ENCODE results near the gene ZNF474. TPM values are rescaled to one million over a fixed set of nuclear protein-coding genes. Genes with fewer than 3 reads are reported as not detected.

The ZNF474 gene
- total and polyA plus RNA-seq, 2 of the 4 experiments (the other 2 are of a cell fraction) = 0.24 to 0.54 TPM

GRCh38 chr5:122093415-122094180, 35.7 kb upstream of the ZNF474 start:
- BruUV-seq (replicated peaks) = TSS peak; percentile 65
- dilution Hi-C loops (cut with HindIII; ENCODE audit: low sequenced_read_pairs, unreplicated experiment) (no loop called here), in situ Hi-C loops (cut with MboI; ENCODE audit: low sequenced_read_pairs) (loop anchor here (5.0 kb wide), 1 partner anchor 64 kb away; no protein-coding TSS in a partner anchor), intact Hi-C loops (cut with micrococcal nuclease) (loop anchor here (2.0 kb wide), 2 partner anchors 15 to 63 kb away; partner anchors contain the start of gene LOX)
- Histone ChIP-seq H2AK9ac (replicated peaks; ENCODE audit: low read depth, low read length, poor library complexity) (no peak overlapping the region), H3K9me3 (ENCODE audit: control insufficient read depth, insufficient read depth, low read length) (no peaks in the 10 kb centered on the region), H3K4ac (ENCODE audit: low read depth, low read length) (peak overlapping the region; percentile 95; the same call in 1 of the 2 replicates), H3K56ac (ENCODE audit: extremely low read depth, insufficient read depth, low read length) (peak overlapping the region; percentile 48; the same call in 1 of the 2 replicates), H3K4me3 (ENCODE audit: insufficient read depth, low read depth, low read length) (peak overlapping the region; percentile 8; the same call in 1 of the 2 replicates), H3K23ac (ENCODE audit: low read depth, low read length) (peak overlapping the region; percentile 97; the same call in 1 of the 2 replicates), H3K4me2 (ENCODE audit: low read depth, low read length) (peak overlapping the region; percentile 57), H3K4me1 (ENCODE audit: control insufficient read depth, insufficient read depth, low read length) (peaks cover 18% of the 10 kb centered on the region), H3K14ac (replicated peaks; ENCODE audit: low read depth, low read length) (peak overlapping the region; percentile 91), H3K27ac (ENCODE audit: insufficient read depth, low read length) (peak overlapping the region; percentile 93; the same call in 1 of the 2 replicates), H3K18ac (ENCODE audit: low read depth, low read length) (peak overlapping the region; percentile 98), H2AK5ac (ENCODE audit: low read depth, low read length) (peak overlapping the region; percentile 27; the same call in 1 of the 2 replicates), H3K27me3 (ENCODE audit: control insufficient read depth, insufficient read depth, low read length) (no peaks in the 10 kb centered on the region), H2BK15ac (ENCODE audit: low read depth, low read length) (peak overlapping the region; percentile 71; the same call in 1 of the 3 replicates), H4K91ac (ENCODE audit: insufficient read depth, low read depth, low read length) (peak overlapping the region; percentile 79; the same call in 1 of the 2 replicates), H4K8ac (ENCODE audit: low read depth in 2 of 2, low read length in 2 of 2) (peak overlapping the region; percentile 48 to 88), H2BK20ac (ENCODE audit: low read depth, low read length) (peak overlapping the region; percentile 94), H3K9ac (ENCODE audit: low read depth, low read length) (peak overlapping the region; percentile 65), H3K9me1 (ENCODE audit: insufficient read depth, low read length) (peaks cover 7% of the 10 kb centered on the region), H2BK120ac (ENCODE audit: low read depth, low read length) (peak overlapping the region; percentile 95), H4K20me1 (ENCODE audit: insufficient read depth, low read length) (no peaks in the 10 kb centered on the region), H4K5ac (ENCODE audit: low read depth, low read length) (peak overlapping the region; percentile 94; the same call in 1 of the 2 replicates), H2AFZ (replicated peaks; ENCODE audit: low read length, poor library complexity) (no peak overlapping the region), H3K79me1 (ENCODE audit: low read depth in 1 of 2, low read length in 2 of 2) (peaks cover 0 to 6% of the 10 kb centered on the region in 2 experiments; a peak in 1 of 4 replicates), H2BK5ac (ENCODE audit: low read depth, low read length, poor library complexity, severe bottlenecking) (peak overlapping the region; percentile 98), H3K36me3 (ENCODE audit: control insufficient read depth, insufficient read depth, low read length) (no peaks in the 10 kb centered on the region)
- TF ChIP-seq POLR2A (IDR thresholded peaks at IDR 0.05; ENCODE audit: low read depth, low read length) (no peak), USF2 (IDR thresholded peaks at IDR 0.05; ENCODE audit: low read depth, low read length) (peak; percentile 54; the same call in 1 of the 2 replicates), RAD21 (IDR thresholded peaks at IDR 0.05; ENCODE audit: low read length) (no peak), FOS (IDR thresholded peaks at IDR 0.05; ENCODE audit: low read depth, low read length) (no peak), BHLHE40 (IDR thresholded peaks at IDR 0.05; ENCODE audit: low read depth, low read length) (peak; percentile 65; the same call in 1 of the 2 replicates), CHD1 (IDR thresholded peaks at IDR 0.05; ENCODE audit: low read depth, low read length) (no peak), CEBPB (IDR thresholded peaks at IDR 0.05; ENCODE audit: low read depth, low read length) (peak; percentile 91)
- TF ChIP-seq, protein P1, sequence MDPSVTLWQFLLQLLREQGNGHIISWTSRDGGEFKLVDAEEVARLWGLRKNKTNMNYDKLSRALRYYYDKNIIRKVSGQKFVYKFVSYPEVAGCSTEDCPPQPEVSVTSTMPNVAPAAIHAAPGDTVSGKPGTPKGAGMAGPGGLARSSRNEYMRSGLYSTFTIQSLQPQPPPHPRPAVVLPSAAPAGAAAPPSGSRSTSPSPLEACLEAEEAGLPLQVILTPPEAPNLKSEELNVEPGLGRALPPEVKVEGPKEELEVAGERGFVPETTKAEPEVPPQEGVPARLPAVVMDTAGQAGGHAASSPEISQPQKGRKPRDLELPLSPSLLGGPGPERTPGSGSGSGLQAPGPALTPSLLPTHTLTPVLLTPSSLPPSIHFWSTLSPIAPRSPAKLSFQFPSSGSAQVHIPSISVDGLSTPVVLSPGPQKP (IDR thresholded peaks at IDR 0.05; ENCODE audit: borderline replicate concordance, low read depth, low read length) = no peak
- 20% methylated on average over 2 of the region's 7 CpGs; no CpG with 5 or more reads in 1 of the 2 experiments for WGBS, 2 experiments (ENCODE audit: extremely low coverage in 2 of 2, insufficient read length in 1 of 2)
- CTCF ChIA-PET = interaction anchor here (1.0 to 1.6 kb wide), 4 partner anchors 8 to 197 kb away, joined by 3 to 5 read pairs (median 3); no protein-coding TSS in a partner anchor
- DNase-seq (peak; percentile 95), ATAC-seq (ENCODE audit: low read depth) (peak; percentile 85)
- POLR2A ChIA-PET (ENCODE audit: unreplicated experiment) = interaction anchor here (0.7 to 0.8 kb wide), 2 partner anchors 9 to 124 kb away, joined by 3 read pairs; no protein-coding TSS in a partner anchor
